HTR-8/SVneo (cell line): ENCODE results near the gene SLC12A9.
"Not testable (repeated sequence)": the region's sequence is repeated elsewhere in the genome, so short reads cannot be mapped to it uniquely, and the experiment has no call there.

Experiments used
- DNase-seq: peaks from one replicate; pipeline ENCODE4 v3.0.0; 2011; ENCODE audit warnings: low spot score, mixed read lengths; ENCODE audit not compliant: insufficient read length
- FAIRE-seq: peaks from 2 replicates; lab custom pipeline; 2011; peaks lifted over from hg19 to GRCh38; lab: Jason Lieb, UNC

Gene SLC12A9, protein sequence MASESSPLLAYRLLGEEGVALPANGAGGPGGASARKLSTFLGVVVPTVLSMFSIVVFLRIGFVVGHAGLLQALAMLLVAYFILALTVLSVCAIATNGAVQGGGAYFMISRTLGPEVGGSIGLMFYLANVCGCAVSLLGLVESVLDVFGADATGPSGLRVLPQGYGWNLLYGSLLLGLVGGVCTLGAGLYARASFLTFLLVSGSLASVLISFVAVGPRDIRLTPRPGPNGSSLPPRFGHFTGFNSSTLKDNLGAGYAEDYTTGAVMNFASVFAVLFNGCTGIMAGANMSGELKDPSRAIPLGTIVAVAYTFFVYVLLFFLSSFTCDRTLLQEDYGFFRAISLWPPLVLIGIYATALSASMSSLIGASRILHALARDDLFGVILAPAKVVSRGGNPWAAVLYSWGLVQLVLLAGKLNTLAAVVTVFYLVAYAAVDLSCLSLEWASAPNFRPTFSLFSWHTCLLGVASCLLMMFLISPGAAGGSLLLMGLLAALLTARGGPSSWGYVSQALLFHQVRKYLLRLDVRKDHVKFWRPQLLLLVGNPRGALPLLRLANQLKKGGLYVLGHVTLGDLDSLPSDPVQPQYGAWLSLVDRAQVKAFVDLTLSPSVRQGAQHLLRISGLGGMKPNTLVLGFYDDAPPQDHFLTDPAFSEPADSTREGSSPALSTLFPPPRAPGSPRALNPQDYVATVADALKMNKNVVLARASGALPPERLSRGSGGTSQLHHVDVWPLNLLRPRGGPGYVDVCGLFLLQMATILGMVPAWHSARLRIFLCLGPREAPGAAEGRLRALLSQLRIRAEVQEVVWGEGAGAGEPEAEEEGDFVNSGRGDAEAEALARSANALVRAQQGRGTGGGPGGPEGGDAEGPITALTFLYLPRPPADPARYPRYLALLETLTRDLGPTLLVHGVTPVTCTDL

DNA sequence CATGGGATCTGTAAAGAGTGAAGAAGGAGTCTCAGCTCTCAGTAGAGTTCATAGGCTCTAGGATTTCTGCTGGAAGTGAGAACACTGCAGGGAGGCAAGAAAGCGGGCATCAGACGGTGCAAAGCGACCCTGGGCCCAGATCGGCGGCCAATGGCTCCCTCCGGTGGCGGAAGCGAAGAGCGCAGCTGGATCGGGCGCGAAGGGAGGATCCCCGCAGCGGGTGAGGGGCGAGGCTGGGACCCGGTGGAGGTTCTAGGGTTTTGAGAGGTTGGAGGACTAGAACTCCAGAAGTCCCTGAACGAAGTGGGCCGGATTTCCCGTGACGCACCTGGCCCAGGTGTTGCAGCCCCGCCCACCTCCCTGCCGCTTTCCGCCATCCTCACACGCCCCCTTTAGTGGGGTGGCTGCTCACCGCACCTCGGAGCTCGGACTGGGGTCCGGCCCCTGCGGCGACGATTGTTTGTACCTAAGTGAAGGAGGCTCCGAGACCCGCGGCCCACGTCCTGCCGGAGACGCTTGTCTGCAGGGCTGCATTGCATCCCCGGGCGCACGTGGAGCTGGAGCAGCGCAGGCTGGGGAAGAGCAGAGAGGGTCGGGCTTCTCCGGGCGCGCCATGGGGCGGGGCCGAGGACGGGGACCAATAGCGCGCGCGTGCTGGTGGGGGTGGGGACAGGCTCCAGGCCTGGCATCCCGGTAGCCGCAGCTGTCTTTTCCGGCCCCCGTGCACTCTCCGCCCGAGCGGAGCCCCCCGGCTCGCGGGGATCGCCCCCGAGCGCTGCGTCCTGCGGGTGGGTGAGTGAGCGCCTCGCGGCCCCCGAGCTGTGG, at the start of gene SLC12A9:
TSS of gene SLC12A9 (plus strand) at position 666 of the 825 bp plus-strand sequence. CDS start 1,485 bp downstream, outside the sequence.
- FAIRE-seq (peak; percentile 9), DNase-seq (peak; percentile 85)

DNA sequence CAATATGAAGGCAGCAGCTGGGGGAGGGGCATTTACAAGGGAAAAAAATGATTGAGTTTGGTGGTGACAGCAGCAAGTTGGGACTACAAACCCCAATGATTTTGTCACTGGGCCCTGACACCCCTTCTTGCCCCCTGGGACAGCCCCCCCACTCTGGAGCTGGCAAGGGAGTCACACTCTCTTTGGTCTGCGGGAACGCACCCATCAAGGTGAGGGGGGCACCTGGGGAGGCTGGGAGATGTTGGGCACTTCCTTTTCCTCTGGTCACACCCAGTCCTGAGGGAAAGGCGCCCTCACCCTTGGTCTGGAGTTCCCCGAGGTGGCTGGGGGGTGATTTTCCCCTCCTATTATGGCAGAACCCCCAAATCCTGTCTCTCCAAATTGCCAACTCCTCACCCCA, 49.6 kb upstream of the SLC12A9 start:
- no peak for DNase-seq
- FAIRE-seq, result no peak

DNA sequence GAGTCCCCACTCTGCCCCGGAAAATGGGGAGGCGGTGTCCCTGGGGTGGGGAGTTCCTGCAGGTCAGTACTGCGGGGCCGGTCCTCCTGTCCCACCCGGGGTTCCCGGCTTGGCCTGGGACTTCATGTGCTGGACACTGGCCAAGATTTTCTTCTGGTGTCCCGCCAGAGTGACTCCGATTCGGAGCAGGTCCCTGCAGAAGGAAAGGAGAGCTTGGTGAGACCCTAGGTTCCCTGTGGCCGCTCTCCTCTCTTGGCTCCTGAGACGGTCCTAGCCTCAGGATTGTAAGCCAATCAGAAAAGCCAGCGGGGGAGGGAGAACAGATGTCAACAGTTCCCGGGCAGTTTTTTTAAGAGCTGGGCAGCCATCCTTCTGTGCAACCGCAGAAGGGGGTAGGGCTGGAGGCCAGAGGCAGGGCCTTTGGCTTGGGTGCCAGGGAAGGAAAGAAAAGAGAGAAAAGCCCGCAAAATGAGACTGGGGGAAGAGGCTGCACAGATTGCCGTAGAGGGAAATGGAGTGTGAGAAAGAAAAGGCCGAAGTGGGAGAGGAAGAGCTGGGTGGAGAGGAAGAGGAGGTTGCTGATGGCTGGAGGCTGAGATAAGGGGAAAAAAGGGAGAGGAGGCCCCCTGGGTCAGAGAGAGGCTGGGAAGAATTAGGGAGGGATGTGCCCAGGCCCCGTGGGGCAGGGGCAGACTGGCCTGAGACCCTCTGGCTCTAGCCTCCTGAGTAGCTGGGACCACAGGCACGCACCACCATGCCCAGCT, 48.9 kb upstream of the SLC12A9 start:
- peak; percentile 85 for DNase-seq
- no peak for FAIRE-seq

DNA sequence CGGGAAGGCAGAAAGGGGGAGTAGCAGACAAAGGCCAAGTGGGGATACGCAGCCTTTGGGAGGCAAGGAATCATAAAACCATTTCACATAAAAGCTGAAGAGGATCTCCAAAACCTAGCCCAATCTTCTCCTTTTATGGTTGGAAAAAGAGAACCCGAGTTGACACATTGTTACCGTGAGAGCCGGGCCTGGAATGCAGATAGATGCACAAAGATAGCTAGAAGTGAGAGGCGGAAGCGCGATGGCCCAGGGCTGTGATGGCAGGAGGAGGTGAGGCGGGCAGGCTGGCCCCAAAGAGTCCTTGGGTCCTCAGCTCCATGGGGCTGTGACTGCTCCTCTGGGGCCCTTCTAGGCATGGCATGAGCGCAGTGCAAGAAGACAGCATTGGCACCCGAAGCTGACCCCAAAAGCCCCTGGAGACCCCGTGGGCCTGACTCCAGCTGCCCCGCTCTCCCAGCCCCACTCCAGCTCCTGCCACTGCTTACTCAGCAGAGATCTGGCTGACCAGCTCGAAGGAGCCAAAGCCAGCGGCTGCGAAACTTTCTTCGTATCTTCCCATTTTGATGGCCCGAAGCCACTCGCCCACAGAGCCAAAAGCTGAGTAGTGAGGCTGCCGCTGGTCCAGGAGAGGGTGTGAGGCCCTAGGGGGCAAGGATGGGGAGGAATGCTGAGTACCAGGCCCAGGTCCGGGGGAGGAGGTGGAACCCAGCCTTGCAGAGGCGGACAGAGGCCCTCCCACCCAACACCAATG, 47.7 kb upstream of the SLC12A9 start:
- DNase-seq (no peak), FAIRE-seq (no peak)

DNA sequence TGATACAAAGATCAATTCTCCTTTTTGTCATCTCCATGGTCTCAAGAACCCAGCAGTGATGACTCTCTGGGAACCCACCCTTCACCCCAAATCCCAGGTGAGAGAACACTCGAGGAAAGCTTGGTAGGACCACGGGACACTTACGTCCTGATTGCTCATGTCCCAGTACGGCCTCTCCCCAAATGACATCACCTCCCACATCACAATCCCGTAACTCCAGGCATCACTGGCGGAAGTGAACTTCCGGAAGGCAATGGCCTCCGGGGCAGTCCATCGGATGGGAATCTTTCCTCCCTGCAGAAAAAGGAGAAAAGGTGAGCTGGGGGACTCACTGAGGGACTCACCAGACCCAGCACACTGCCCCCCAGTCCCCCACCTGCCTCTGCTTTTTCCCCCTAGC, 46.2 kb upstream of the SLC12A9 start:
- FAIRE-seq, result no peak
- no peak for DNase-seq

DNA sequence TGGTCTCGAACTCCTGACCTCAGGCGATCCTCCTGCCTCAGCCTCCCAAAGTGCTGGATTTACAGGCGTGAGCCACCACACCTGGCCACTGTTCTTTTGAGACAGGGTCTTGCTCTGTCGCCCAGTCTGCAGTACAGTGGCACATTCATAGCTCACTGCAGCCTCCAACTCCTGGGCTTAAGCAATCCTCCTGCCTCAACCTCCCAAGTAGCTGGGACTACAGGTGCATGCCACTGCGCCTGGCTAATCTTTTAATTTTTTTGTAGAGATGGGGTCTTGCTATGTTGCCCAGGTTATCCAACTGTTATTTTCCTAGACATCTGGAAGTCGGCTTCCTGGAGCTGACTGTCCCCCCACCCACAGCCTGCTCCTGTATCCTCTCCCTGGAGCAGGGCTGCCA, 45.6 kb upstream of the SLC12A9 start:
- not testable (repeated sequence) for FAIRE-seq, DNase-seq

DNA sequence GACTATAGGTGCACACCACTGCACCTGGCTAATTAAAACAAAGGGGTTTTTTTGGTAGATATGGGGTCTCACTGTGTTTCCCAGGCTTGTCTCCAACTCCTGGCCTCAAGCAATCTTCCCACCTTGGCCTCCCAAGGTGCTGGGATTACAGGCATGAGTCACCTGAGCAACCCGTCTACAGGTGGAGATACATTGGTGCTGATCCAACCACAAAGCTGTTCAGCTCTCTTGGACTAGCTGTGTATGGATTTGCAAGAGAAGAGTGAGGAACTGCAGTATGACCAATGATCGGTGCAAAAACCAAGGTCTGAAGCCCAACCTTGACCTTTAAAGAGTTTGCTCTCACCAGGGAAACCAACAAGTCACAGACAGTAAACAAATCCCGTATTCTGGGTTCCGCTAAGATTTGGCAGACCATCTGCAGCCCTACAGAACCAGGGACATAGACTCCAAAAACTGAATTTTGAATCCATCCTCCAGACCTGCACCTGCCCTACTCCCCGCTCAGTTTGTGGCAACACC, 44.1 kb upstream of the SLC12A9 start:
- DNase-seq, result no peak
- no peak for FAIRE-seq

DNA sequence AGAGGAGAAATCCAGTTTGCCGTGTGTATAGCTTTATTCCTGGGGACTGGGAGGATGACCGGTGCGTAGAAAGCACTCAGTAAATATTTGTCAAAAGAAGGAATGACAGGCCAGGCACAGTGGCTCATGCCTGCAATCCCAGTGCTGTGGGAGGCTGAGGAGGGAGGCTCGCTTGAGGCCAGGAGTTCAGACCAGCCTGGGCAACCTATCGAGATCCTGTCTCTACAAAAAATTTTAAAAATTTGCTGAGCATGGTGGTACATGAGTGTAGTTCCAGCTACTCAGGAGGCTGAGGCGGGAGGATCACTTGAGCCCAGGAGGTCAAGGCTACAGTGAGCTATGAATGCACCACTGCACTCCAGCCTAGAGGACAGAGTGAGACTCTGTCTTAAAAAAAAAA, 41.0 kb upstream of the SLC12A9 start:
- no peak for DNase-seq
- no peak for FAIRE-seq

DNA sequence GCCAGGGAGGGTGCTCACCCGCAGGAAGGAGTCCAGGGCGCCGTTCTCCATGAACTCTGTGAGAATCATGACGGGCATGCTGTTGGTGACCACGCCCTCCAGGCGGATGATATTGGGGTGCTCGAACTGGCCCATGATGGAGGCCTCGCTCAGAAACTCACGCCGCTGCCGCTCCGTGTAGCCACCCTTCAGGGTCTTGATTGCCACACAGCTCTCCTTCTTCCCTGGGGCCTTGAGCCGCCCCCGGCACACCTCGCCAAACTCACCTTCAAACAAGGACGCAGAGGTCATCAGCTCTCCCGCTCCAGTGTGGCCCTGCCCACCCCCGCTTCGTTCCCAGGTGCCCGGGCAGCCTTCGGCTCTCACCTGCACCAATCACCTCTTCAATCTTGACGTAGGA, 39.8 kb upstream of the SLC12A9 start:
- no peak for FAIRE-seq

DNA sequence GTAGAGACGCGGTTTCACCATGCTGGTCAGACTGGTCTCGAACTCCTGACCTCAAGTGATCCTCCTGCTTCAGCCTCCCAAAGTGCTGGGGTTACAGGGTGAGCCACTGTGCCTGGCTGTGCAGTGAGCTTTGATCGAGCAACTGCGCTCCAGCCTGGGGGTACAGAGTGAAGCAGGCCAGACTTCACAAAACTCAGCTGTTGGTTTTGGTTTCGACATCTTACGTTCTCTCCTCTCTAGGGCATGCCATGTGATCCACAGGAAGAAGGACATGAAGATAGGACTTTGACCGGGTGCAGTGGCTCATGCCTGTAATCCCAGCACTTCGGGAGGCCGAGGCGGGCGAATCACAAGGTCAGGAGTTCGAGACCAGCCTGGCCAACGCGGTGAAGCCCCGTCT, 36.0 kb upstream of the SLC12A9 start:
- FAIRE-seq, DNase-seq: not testable (repeated sequence)

More for the DNA sequence above, 39.8 kb upstream of the SLC12A9 start:
- DNase-seq, result no peak

DNA sequence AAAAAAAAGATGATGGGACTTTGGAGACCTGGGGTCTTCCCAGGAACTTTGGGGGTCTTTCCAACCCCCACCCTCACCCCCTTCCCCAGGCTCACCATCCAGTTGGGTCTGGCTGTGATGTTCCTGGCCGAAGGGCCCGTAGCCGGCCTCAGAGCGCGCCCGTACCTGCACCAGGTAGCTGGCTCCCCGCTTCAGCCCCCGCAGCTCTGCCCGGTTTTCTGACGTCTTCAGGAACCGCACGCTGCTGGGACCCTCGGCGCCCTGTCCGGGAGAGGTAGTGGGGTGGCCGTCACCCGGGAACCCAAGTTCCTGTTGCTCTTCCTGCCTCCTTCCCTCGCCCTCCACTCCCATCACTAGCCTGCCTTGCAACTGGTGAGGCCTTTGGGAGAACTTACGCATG, 35.4 kb upstream of the SLC12A9 start:
- DNase-seq, result no peak
- FAIRE-seq, result no peak

DNA sequence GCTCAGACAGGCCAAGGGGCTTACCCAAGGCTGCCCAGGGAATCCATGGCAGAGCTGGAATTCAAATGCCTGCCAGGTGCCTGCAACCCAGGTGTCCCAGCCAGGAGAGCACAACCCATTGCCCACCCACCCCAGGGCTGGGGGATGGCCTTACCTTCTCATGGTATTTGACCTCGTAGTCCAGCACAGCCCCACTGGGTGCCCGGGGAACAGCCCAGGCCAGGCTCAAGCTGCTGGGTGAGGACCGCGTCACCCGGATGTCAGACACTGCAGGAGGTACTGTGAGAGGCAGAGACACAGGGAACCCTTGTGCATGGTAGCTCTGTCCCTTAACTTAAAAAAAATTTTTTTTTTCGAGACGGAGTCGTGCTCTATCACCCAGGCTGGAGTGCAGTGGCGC, 34.1 kb upstream of the SLC12A9 start:
- DNase-seq, result no peak
- no peak for FAIRE-seq

DNA sequence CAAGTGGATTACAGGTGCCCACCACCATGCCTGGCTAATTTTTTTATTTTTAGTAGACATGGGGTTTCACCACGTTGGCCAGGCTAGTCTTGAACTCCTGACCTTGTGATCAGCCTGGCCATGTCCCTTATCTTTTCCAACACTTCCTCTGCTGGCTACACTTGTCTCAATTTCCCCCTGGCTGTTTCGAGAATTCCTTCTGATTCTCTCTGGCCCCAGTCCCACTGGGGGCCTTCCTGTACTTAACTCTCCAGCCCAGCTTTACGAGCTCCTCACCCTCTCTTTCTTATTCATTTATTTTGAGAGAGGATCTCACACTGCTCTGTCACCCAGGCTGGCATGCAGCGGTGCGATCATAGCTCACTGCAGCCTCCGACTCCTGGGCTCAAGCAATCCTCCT, 33.7 kb upstream of the SLC12A9 start:
- DNase-seq (no peak), FAIRE-seq (no peak)

DNA sequence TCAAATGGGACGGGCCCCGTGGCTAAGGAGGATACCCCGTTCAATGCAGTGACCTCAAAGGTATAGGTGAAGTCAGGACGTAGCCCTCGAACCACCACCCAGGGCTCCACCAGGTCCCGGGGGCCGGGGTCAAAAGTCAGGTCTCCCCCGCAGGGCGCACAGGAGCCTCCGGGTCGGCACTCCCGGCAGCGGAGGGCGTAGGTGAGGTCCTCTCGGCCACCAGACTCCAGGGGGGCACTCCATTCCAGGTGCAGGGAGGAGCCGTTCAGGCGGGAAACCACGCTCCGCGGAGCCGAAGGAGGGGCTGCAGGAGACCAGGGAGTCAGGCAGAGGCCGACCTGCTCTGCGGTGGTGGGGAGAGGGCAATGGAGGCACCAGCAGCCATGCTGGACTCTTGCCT, 32.9 kb upstream of the SLC12A9 start:
- DNase-seq (no peak), FAIRE-seq (no peak)

DNA sequence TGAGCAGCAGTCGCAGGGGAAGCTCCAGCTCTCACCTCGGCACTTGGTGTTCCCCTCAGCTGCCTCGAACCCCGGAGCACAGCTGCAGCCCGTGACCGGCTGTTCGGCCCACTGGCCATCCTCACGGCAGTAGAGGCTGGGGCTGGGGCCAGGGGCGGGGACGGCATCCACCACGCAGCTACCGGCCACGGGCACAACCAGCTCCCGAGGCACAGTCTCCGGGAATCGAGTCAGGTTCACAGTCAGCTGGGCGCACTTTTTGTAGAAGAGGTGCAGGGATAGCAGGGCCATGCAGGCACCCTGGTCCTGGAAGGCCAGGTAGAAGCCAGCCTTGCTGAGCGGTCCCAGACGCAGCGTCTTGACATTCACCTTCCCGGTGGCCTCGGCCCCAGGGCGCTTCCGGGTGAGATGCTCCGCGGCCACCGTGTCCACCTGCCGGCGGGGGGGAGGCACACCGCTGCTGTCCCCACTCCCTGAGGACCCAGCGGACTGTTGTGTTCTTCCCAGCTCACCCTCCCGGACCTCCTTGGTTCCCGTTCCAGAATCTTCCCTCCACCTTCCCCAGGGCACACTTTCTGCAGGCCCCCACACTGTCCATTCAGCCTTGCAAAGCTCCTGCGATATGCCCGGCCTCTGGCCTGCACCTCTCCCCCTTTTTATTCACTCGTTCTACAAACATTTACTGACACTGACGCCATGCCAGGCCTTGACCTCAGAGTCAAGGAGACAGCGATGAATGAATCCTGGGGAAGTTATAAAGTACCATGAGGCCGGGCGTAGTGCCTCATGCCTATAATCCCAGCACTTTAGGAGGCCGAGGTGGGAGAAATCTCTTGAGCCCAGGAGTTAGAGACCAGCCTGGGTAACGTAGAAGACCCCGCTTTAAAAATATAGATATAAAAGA, 30.0 kb upstream of the SLC12A9 start:
- DNase-seq (no peak), FAIRE-seq (no peak)

DNA sequence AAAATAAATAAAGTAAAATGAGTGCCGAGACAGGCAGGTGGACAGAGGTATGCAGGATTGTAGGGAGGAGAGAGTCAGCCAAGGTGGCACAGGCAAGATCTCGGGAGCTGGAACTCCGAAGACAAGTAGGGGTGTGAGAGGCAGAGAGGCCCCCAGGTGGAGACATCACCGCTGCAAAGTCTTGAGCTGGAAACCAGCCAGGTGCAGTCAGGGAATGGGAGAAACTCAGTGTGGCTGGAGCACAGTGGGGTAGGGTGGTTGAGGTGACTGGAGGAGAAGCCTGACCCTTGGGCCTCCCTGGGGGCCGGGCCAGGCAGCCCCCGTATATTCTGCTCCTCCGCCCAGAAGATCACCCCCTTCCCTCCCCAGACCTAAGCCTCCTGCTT, 29.4 kb upstream of the SLC12A9 start:
- FAIRE-seq, result no peak
- no peak for DNase-seq

DNA sequence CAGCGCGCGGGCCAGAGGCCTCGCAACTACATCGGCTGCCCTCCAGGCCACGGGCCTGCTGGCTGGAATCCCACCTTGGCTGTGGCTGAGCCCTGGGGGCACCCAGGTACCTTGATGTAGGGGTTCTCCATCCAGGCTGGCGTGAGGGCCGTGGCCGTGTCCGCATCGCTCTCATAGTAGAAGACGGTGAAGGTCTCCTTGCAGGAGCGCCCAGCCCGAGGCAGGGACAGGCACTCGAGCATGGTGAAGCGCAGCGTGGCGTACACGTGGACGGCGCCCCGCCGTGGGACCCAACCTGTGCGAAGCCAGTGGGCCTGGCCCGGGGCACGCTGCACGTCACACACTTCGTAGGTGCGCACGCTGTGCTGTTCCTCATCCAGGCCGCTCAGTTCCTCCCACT, 29.0 kb upstream of the SLC12A9 start:
- FAIRE-seq (no peak), DNase-seq (no peak)
